ENCODE data around the gene CNTN5.

Gene CNTN5

DNA sequence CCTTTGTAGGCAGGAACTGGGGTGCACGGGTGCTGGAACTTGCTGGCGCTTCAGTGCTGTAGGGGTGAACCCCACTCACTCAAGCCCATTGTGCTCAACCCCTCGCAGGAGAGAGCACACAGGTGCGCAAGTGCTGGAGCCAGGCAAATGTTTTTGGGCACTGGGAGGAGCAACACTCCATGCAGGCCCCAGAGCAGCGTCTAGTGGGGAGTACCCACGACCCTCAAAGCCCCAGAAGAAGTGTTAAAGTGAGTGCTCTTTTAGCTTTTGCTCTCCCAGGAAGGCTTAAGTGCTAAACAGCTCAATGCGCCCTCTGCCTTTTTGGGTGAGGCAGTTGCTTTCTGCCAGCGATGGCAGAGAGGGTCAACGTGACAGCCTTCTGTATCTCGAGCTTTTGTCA lies 1384.2 kb downstream of the CNTN5 start:
- in situ Hi-C loops (cut with MboI; ENCODE audit: low pct_unique_long_range_greater_than_20kb, low sequenced_read_pairs), result no loop called here

More for the DNA sequence above, 1384.2 kb downstream of the CNTN5 start:
- no peak for DNase-seq

All from KBM-7 (cell line).